Peyer's patch (tissue), 4 donors: Measurements from ENCODE around the gene MOSMO.

Experiments used
- POLR2A ChIP-seq, 2 donors: fragments of 450-650 bp; IDR thresholded peaks; one replicate each; pipeline ENCODE4 v1.5.1; 2017; ENCODE audit warnings: antibody characterized with exemption in 2 of 2, mild to moderate bottlenecking in 2 of 2, moderate library complexity in 2 of 2
- TF ChIP-seq, protein P1 (sequence below), 6 experiments: fragments of 450-650 bp in 4 of 6; fragments of 200-600 bp in 2 of 6; sonication (generic) in 1 of 6; IDR thresholded peaks; one replicate each; pipeline ENCODE4 v1.5.1; 2017 to 2019; ENCODE audit warnings: antibody characterized with exemption in 6 of 6, mild to moderate bottlenecking in 3 of 6, moderate library complexity in 1 of 6

DNA sequence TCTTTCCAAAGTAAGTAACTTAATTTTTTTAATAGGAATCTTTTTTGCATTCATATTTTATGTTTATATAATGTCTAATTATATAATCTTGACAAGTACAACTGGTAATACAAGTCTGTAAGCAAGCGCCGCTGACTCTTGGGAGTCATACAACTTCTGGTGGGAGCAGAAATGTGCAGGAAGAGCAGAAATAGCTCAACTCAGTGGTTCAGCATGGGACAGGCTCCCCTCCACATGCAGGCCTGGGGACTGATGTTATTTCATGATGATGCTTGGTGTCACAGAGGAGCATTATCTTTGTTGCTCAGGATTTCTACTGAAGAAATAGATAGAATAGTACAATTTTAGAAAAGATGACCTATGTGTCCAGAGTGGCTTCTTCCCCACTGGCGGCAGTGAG is 44.0 kb upstream of the MOSMO start:
- TF ChIP-seq, protein P1, sequence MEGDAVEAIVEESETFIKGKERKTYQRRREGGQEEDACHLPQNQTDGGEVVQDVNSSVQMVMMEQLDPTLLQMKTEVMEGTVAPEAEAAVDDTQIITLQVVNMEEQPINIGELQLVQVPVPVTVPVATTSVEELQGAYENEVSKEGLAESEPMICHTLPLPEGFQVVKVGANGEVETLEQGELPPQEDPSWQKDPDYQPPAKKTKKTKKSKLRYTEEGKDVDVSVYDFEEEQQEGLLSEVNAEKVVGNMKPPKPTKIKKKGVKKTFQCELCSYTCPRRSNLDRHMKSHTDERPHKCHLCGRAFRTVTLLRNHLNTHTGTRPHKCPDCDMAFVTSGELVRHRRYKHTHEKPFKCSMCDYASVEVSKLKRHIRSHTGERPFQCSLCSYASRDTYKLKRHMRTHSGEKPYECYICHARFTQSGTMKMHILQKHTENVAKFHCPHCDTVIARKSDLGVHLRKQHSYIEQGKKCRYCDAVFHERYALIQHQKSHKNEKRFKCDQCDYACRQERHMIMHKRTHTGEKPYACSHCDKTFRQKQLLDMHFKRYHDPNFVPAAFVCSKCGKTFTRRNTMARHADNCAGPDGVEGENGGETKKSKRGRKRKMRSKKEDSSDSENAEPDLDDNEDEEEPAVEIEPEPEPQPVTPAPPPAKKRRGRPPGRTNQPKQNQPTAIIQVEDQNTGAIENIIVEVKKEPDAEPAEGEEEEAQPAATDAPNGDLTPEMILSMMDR (IDR thresholded peaks at IDR 0.05) = no peak
- TF ChIP-seq POLR2A (IDR thresholded peaks at IDR 0.05) = no peak
